ENCODE results near the gene ADAM15.

The ADAM15 gene

GRCh38 chr1:155063550-155064110 lies 12.5 kb downstream of the ADAM15 start, which contains the start of gene EFNA4:
Gene EFNA4 (plus strand): TSS chr1:155063740. CDS start chr1:155063824, 84 bp downstream.
- Histone ChIP-seq H2AFZ (ENCODE audit: low read depth, low read length) (peak within 1 kb of the TSS; percentile 22; the same call in 1 of the 2 replicates), H3K4me3 (ENCODE audit: low read length) (peak within 1 kb of the TSS; percentile 83)

GRCh38 chr1:155064111-155064831 lies 13.2 kb downstream of the ADAM15 start:
- H3K27me3 ChIP-seq (ENCODE audit: low read depth, low read length) = no peaks in the 10 kb centered on the region
- H3K4me1 ChIP-seq (ENCODE audit: low read length) = peaks cover 26% of the 10 kb centered on the region
- peaks cover 22% of the 10 kb centered on the region for H3K36me3 ChIP-seq (replicated peaks; ENCODE audit: low read depth, low read length)
- TF ChIP-seq CTCF (IDR thresholded peaks at IDR 0.05; ENCODE audit: low read depth, low read length) (no peak), EZH2phosphoT487 (IDR thresholded peaks at IDR 0.05; ENCODE audit: low read depth) (no peak)
- H3K9ac ChIP-seq (ENCODE audit: low read length) = peak overlapping the region; percentile 85
- peaks cover 10% of the 10 kb centered on the region; the same call in 1 of the 2 replicates for H4K20me1 ChIP-seq (ENCODE audit: insufficient read depth, low read length)
- peak overlapping the region; percentile 71 for H3K27ac ChIP-seq (ENCODE audit: low read length)
- 0 out of 2 replicates have a peak overlapping the region, but pooled peaks have one; percentile 22 for H2AFZ ChIP-seq (ENCODE audit: low read depth, low read length)
- no peaks in the 10 kb centered on the region for H3K9me3 ChIP-seq (ENCODE audit: insufficient read depth, low read length)
- H3K4me2 ChIP-seq (ENCODE audit: low read length) = peak overlapping the region; percentile 91
- H3K4me3 ChIP-seq (ENCODE audit: low read length) = peak overlapping the region; percentile 83
- peaks cover 13% of the 10 kb centered on the region for H3K79me2 ChIP-seq (ENCODE audit: low read length)

More at GRCh38 chr1:155063550-155064110, 12.5 kb downstream of the ADAM15 start, which contains the start of gene EFNA4:
- H3K9me3 ChIP-seq (ENCODE audit: insufficient read depth, low read length) = no peaks in the 10 kb centered on the region
- H3K36me3 ChIP-seq (replicated peaks; ENCODE audit: low read depth, low read length) = peaks cover 16% of the 10 kb centered on the region
- TF ChIP-seq EZH2phosphoT487 (IDR thresholded peaks at IDR 0.05; ENCODE audit: low read depth) (no peak), CTCF (IDR thresholded peaks at IDR 0.05; ENCODE audit: low read depth, low read length) (no peak)
- H3K79me2 ChIP-seq (ENCODE audit: low read length) = peaks cover 13% of the 10 kb centered on the region
- peak within 1 kb of the TSS; percentile 71 for H3K27ac ChIP-seq (ENCODE audit: low read length)
- H3K27me3 ChIP-seq (ENCODE audit: low read depth, low read length) = no peaks in the 10 kb centered on the region
- peaks cover 26% of the 10 kb centered on the region for H3K4me1 ChIP-seq (ENCODE audit: low read length)
- peak within 1 kb of the TSS; percentile 85 for H3K9ac ChIP-seq (ENCODE audit: low read length)
- H3K4me2 ChIP-seq (ENCODE audit: low read length) = peak within 1 kb of the TSS; percentile 91
- peaks cover 10% of the 10 kb centered on the region; the same call in 1 of the 2 replicates for H4K20me1 ChIP-seq (ENCODE audit: insufficient read depth, low read length)

GRCh38 chr1:155064832-155065429 lies 13.8 kb downstream of the ADAM15 start:
- Histone ChIP-seq H3K9me3 (ENCODE audit: insufficient read depth, low read length) (no peaks in the 10 kb centered on the region), H3K79me2 (ENCODE audit: low read length) (peaks cover 13% of the 10 kb centered on the region), H3K9ac (ENCODE audit: low read length) (peak overlapping the region; percentile 85; the same call in 1 of the 2 replicates), H2AFZ (ENCODE audit: low read depth, low read length) (no peak overlapping the region), H3K4me2 (ENCODE audit: low read length) (peak overlapping the region; percentile 91), H3K4me3 (ENCODE audit: low read length) (peak overlapping the region; percentile 83), H3K27ac (ENCODE audit: low read length) (no peak overlapping the region), H3K4me1 (ENCODE audit: low read length) (peaks cover 26% of the 10 kb centered on the region), H4K20me1 (ENCODE audit: insufficient read depth, low read length) (peaks cover 10% of the 10 kb centered on the region; the same call in 1 of the 2 replicates), H3K36me3 (replicated peaks; ENCODE audit: low read depth, low read length) (peaks cover 28% of the 10 kb centered on the region), H3K27me3 (ENCODE audit: low read depth, low read length) (no peaks in the 10 kb centered on the region)
- TF ChIP-seq CTCF (IDR thresholded peaks at IDR 0.05; ENCODE audit: low read depth, low read length) = no peak
- no peak for TF ChIP-seq EZH2phosphoT487 (IDR thresholded peaks at IDR 0.05; ENCODE audit: low read depth)

GRCh38 chr1:155066777-155067176 lies 15.7 kb downstream of the ADAM15 start:
- no peak overlapping the region for H3K4me2 ChIP-seq (ENCODE audit: low read length)

More at GRCh38 chr1:155066777-155067176, 15.7 kb downstream of the ADAM15 start:
- Histone ChIP-seq H3K27ac (ENCODE audit: low read length) (no peak overlapping the region), H3K79me2 (ENCODE audit: low read length) (peaks cover 13% of the 10 kb centered on the region), H3K9ac (ENCODE audit: low read length) (no peak overlapping the region), H3K36me3 (replicated peaks; ENCODE audit: low read depth, low read length) (peaks cover 33% of the 10 kb centered on the region), H3K4me3 (ENCODE audit: low read length) (no peak overlapping the region), H3K9me3 (ENCODE audit: insufficient read depth, low read length) (no peaks in the 10 kb centered on the region), H4K20me1 (ENCODE audit: insufficient read depth, low read length) (peaks cover 10% of the 10 kb centered on the region; the same call in 1 of the 2 replicates), H3K4me1 (ENCODE audit: low read length) (peaks cover 30% of the 10 kb centered on the region), H3K27me3 (ENCODE audit: low read depth, low read length) (no peaks in the 10 kb centered on the region), H2AFZ (ENCODE audit: low read depth, low read length) (no peak overlapping the region)
- TF ChIP-seq EZH2phosphoT487 (IDR thresholded peaks at IDR 0.05; ENCODE audit: low read depth) = no peak
- TF ChIP-seq CTCF (IDR thresholded peaks at IDR 0.05; ENCODE audit: low read depth, low read length) = no peak
